NOMO-1 (cell line): ENCODE measurements around the gene PKNOX1.
"Not testable (repeated sequence)": the region's sequence is repeated elsewhere in the genome, so short reads cannot be mapped to it uniquely, and the experiment has no call there.

Experiments
- DNase-seq, 2 experiments: peaks; one replicate each; lab custom pipeline; 2025; ENCODE audit not compliant: unreplicated experiment in 2 of 2; lab: John Stamatoyannopoulos, UW

The PKNOX1 gene, protein sequence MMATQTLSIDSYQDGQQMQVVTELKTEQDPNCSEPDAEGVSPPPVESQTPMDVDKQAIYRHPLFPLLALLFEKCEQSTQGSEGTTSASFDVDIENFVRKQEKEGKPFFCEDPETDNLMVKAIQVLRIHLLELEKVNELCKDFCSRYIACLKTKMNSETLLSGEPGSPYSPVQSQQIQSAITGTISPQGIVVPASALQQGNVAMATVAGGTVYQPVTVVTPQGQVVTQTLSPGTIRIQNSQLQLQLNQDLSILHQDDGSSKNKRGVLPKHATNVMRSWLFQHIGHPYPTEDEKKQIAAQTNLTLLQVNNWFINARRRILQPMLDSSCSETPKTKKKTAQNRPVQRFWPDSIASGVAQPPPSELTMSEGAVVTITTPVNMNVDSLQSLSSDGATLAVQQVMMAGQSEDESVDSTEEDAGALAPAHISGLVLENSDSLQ

DNA sequence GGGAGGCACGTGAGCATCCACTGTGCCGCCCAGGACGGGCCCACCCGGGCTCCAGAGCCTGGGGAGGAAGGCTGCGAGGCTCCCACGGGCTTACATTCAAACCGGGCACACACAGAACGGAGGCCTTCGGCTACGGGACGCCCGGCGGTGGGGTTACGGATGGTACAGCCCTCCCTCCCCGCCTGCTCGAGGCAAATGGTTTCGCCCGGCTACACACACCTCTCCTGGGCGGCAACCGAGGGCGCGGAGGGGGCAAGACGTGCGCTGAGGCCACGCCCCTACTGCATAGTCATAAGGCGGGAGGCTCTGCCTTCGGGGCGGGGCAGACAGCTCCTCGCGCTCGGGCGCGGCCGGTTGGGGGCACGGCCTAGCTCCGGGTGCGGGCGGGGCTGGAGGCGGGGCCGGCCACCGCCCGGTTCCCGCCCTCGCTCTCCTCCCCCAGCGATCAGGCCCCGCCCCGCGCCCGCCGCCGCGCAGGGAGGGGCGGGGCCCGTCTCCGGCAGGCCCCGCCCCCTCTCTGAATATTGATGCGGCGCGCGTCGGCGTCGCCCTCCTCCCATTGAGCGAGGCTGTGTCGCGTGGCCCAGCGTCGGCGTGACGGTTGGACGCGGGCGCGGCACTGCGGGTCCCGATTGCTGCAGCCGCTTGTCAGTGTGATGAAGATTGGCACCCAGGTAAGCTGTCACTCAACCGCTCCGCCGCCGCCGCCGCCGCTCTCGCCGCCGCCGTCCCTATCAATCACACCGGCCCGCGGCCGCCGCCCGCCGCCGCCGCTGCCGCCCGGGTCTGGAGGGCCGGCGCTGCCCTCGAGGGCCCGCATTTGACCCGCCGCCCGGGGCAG lies at the start of gene PKNOX1:
Gene PKNOX1 (plus strand): TSS at position 572 of the 841 bp plus-strand sequence. CDS start 29,820 bp downstream, outside the sequence.
- DNase-seq: peak; percentile 97 to 99

DNA sequence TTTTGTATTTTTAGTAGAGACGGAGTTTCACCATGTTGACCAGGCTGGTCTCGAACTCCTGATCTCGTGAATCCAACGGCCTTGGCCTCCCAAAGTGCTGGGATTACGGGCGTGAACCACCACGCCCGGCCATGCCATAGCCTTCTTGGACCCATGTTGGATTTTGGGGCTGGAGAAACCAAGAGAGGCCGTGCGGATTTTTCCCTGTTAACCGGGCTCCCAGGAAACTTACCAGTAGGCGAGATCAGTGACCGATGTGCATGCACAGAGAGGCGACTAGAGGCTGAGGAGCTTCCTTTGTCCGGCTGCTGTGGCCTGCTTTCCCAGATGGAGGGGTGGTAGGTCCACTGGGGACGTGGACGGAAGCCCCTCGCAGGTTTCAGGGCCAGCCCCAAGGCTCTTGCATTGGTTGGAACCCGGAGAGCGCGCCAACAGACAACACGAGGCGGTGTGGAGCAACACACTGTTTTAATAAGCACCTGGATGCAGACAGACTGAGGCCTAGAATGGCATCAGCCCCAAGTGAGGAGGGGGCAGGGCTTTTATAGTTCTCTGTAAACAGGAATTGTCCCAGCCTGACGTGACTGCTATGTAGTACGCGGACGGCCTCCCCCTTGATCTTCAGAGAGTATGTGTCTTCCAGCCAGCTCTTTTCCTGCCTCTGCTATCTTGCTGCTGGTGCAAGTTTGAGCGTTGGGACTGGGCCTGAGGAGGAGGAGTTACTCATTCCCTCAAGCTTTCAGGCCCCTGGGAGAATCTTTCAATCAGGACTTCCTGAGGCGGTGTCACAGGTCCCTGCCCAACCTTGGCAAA lies 49.0 kb upstream of the PKNOX1 start, which contains the start of gene ERVH48-1:
Gene ERVH48-1 (minus strand): TSS at position 517 of the 813 bp plus-strand sequence. CDS start 6,624 bp downstream, outside the sequence.
- no peak for DNase-seq

DNA sequence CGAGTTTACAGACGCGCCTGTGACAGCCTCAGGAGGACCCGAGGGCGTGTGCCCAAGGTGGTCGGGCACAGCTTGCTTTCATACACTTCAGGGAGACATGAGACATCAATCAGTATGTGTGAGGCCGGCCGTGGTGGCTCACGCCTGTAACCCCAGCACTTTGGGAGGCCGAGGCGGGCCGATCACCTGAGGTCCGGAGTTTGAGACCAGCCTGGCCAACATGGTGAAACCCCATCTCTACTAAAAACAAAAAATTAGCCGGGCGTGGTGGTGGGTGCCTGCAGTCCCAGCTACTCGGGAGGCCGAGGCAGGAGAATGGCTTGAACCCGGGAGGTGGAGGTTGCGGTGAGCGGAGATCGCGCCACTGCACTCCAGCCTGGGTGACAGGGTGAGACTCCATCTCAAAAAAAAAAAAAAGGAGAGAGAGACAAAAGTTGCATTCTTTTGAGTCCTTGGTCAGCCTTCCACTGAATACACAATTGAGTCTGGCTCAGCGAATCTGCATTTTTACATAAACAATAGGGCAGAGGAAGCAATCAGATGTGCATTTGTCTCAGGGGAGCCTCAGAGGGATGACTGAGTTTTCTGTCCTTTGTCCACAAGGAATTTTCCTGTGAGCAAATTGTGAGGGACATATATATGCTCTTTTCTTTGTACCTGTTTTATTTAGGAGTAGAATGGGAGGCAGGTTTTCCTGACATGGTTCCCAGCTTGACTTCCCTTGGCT lies 46.7 kb upstream of the PKNOX1 start:
- not testable (repeated sequence) for DNase-seq

DNA sequence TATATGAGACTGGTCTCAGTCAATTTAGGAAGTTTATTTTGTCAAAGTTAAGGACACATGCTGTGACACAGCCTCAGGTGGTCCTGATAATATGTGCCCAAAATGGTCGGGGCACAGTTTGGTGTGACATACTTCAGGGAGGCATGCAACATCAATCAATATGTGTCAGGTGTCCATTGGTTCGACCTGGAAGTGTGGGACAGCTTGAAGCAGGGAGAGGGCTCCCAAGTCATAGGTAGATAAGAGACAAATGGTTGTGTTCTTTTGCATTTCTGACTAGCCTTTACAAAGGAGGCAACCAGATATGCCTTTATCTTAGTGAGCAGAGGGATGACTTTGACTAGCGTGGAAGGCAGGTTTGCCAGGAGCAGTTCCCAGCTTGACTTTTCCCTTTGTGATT lies 44.4 kb upstream of the PKNOX1 start:
- no peak for DNase-seq

DNA sequence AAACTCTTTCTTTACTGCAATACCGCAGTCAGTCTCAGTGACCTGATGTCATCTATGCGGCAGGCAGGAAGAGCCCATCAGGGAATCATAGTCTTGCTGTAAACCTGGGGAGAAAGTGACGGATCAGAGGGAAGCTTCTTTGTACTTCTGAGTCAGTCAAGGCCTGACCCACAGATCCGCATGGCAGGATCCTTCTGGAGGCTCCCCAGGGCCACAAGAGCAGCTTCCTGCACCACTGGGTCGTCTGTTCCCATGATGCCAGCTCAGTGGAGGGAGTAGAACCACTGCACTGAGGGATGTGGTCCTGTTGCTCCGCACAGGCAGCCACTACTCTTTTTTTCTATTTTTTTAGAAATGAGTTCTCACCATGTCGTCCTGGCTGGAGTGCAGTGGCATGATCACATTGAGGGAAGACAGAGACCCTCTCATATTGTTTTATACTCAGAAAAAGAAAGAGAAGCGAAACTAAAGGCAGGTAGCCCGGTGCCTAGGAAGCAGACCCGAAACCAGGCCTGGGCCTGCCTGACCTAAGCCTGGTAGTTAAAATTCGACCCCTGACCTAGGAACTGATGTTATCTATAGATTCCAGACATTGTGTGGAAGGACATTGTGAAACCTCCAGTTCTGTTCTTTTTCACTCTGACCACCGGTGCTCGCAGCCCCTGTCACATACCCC lies 42.7 kb upstream of the PKNOX1 start:
- no peak for DNase-seq

DNA sequence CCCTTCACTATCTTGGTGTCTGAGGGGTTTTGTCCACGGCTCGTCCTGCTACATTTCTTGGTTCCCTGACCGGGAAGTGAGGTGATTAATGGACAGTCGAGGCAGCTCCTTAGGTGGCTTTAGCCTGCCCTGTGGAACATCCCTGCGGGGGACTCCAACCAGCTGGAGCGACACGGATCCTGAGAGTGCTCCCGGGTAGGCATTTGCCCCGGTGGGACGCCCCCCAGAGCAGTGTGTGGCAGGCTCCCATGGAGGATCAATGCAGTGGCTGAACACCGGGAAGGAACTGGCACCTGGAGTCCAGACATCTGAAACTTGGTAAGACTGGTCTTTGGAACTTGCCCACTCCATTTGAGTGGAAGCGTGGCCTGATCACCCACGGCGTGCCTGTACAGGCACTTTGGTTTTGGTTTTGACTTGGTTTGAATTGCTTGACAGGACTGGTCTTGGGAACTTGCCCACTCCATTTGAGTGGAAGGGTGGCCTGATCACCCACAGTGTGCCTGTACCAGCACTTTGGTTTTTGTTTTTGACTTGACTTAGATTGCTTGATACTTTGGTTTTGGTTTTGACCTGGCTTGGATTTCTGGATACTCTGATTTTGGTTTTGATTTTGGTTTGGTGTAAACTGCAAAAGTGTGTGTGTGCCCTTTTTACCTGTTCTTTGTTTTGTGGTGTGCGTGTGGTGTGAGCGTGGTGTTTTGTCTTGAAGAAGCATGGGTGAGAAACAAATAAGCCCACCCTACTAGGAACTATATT lies 41.8 kb upstream of the PKNOX1 start:
- not testable (repeated sequence) for DNase-seq

DNA sequence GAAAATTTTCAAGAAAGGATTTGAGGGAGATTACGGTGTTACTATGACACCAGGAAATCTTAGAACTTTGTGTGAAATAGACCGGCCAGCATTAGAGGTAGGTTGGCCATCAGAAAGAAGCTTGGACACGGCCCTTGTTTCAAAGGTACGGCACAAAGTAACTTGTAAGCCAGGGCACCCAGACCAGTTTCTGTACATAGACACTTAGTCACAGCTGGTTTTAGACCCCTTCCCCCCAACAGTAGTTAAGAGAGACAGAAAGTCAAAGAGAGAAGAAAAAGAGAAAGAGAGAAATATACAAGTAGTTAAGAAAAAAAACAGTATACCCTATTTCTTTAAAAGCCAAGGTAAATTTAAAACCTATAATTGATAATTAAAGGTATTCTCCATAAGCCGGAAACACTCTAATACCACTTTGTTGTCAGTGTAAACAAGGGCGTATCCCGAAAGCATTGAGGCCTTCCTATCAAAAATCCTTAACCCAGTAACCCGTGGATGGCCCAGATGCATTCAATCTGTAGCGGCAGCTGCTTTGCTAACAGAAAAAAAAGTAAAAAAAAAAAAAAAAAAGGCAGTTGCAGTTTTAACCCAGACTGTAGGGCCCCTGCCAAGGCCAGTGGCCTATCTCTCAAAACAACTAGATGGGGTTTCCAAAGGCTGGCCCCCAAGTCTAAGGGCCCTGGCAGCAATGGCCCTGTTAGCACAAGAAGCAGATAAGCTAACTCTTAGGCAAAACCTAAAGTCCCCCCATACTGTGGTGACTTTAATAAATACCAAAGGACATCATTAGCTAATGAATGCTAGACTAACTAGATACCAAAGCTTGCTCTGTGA lies 41.0 kb upstream of the PKNOX1 start:
- DNase-seq: not testable (repeated sequence)

DNA sequence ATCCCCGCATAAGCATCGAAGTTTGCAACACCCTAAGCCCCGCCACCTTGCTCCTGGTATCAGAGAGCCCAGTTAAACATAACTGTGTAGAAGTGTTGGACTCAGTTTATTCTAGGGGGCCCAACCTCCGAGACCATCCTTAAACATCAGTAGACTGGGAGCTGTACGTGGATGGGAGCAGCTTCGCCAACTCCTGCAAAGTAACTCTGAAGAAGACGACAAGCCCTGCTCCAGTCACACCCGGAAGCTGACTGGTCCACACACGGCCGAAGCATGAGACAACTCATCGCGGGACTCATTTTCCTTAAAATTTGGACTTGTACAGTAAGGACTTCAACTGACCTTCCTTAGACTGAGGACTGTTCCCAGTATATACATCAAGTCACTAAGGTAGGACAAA lies 40.4 kb upstream of the PKNOX1 start:
- DNase-seq: not testable (repeated sequence)

DNA sequence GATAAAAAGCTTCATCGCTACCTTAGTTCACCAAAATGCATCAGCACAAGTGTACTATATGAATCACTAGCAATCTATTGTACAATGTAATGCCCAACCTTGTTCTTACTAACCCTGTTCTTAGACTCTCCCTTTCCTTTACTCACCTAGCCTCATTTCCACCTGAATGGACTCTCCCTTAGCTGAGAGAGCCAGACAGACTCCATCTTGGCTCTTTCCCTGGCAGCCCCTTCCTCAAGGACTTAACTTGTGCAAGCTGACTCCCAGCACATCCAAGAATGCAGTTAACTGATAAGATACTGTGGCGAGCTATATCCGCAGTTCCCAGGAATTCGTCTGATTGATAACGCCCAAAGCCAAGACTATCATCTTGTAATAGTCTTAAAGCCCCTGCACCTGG lies 38.0 kb upstream of the PKNOX1 start:
- not testable (repeated sequence) for DNase-seq

DNA sequence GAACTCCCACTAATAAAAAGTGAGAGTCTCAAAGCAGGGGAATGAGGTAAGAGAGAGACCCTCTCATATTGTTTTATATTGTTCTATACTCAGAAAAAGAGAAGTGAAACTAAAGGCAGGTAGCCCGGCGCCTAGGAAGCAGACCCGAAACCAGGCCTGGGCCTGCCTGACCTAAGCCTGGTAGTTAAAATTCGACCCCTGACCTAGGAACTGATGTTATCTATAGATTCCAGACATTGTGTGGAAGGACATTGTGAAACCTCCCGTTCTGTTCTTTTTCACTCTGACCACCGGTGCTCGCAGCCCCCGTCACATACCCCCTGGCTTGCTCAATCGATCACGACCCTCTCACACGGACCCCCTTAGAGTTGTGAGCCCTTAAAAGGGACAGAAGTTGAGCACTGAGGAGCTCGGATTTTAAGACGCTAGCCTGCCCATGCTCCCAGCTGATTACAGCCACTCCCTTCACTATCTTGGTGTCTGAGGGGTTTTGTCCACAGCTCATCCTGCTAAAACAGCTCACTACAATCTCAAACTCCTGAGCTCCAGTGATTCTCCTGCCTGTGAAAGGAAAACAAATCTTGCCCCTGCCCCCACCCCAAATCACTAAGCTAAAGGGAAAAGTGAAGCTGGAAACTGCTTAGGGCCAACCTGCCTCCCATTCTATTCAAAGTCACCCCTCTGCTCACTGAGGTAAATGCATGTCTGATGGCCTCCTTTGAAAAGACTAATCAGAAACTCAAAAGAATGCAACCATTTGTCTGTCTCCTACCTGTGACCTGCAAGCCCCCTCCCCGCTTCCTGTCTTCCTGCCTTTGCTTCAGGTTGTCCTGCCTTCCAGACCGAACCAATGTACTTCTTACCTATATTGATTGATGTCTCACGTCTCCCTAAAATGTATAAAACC lies 37.1 kb upstream of the PKNOX1 start:
- peak; percentile 15 to 25 for DNase-seq

DNA sequence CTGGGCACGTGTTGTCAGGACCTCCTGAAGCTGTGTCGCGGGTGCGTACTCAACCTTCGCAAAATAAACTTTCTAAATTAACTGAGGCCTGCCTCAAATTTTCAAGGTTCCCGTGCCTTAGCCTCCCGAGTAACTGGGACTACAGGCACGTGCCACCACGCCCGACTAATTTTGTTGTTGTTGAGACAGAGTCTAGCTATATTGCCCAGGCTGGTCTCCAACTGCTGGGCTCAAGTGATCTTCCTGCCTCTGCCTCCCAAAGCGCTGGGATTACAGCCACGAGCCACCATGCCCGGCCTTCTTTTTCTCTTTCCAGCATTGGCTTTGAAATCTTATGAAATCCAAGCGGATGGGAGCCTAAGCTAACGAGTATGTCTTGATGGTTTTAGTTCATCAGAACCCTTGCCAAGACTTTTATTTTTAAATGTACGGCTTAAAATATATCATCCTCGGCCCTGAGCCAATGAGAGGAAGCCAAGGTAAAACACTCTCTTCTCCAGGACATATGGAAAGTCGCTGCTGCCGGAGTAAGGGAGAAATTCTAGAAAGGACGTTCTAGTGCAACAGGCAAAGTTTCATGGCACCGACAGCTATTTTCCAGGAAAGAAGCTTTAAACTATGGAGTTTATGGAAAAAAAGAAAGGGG lies 36.3 kb upstream of the PKNOX1 start:
- no peak for DNase-seq

DNA sequence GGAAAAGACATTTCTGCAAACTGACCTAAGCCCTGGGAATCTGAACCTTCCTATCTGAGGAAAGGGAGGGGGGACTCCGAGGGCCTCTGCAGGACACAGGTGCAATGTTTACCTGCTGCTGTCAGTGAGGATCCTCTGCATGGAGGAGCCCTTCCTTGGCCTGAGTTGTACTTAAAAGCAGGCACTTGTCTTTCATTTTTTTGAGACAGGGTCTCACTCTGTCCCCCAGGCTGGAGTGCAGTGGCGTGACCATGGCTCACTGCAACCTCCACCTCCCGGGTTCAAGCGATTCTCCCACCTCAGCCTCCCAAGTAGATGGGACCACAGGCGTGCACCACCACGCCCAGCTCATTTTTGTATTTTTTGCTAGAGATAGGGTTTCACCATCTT lies 35.8 kb upstream of the PKNOX1 start:
- DNase-seq: not testable (repeated sequence)

DNA sequence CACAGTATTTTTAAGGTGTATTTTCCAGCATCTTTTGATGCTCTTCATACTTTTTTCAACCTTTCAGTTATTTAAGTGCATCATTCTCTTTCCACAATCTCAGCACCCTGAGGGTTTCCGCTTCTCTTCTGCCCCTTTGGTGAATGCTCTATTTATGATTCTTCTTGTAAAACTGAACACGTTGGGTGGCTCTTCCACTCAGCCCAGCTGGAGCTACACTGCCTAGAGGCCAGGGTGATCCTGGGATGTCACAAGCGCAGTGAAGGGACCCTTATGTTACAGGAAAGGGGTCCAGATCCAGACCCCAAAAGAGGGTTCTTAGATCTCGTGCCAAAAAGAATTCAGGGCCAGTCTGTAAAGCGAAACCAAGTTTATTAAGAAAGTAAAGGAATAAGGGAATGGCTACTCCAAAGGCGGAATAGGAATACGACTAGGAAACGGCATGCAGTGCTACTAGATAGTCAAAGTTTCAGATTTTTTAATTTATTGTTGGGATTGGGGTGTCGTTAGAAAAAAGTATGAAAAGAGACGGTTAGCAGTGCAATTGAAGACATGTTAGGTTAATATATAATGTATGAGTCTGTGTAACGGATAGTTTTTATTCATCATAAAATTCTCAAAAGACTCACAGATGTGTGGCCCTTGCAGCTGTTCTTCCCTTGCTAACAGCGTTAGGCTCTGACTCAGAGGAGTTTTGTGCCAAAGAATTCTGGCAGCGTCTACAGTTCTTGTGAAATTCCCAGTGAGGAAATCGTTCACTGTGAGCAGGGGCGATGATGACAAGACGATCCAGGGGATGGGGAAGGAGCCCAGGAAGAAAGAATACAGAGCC lies 34.6 kb upstream of the PKNOX1 start:
- DNase-seq: no peak

DNA sequence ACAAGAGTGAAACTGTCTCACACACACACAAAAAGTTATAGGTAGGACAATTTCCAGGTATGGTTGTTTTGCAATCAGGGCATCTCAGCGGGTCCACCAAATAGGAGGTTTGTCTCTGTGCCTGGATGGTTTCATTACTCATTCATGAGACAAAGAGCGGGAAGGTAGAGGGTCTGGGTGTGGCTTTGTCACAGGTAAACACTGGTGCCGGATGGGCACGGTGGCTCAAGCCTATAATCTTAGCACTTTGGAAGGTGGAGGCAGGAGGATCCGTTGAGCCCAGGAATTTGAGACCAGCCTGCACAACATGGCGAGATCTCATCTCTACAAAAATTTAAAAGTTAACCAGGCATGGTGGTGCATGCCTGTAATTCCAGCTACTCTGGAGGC lies 32.7 kb upstream of the PKNOX1 start:
- no peak for DNase-seq

DNA sequence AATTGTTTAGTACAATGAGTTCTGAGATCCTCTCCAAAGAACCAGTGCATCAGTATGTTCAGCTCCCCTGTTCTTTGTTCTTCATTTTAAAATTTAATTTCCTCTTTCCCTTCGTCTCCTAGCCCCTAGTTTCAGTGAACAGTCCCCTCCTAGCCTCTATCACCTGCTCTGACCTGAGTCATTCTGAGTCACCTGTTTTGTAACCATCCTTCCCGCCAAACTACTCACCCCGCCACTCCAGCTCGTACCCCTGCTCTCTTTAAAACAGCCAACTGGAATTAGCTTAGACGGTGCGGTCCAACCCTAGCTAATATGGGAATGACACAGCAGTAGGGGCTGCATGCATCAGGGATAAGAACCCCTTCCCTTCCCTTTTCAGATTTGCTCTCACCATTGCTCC lies 32.1 kb upstream of the PKNOX1 start:
- DNase-seq: no peak
